Astrocyte (in vitro differentiated cells and primary cell): ENCODE results near the gene KIF1C.

ENCODE experiments used
- CTCF ChIP-seq: IDR thresholded peaks from 2 replicates; pipeline ENCODE4 v1.5.1; 2011; ENCODE audit warnings: low read depth, mild to moderate bottlenecking, inconsistent platforms, low read length, moderate library complexity; ENCODE audit not compliant: insufficient read depth
- EZH2 ChIP-seq: IDR thresholded peaks from 2 replicates; pipeline ENCODE4 v1.6.1; 2012; ENCODE audit warnings: mild to moderate bottlenecking, low read length, inconsistent platforms; ENCODE audit not compliant: insufficient read depth

GRCh38 chr17:4978726-4979125 lies 19.0 kb upstream of the KIF1C start:
- TF ChIP-seq CTCF (no peak), EZH2 (no peak)
